HG03571 (cell line): ENCODE data around the gene DBNDD1.

Experiments
- ATAC-seq: cut with Tn5 transposase; IDR thresholded peaks from one replicate; pipeline ENCODE4 v1.9.1; 2021; ENCODE audit not compliant: unreplicated experiment

The DBNDD1 gene

GRCh38 chr16:89965447-89966225, 53.6 kb downstream of the DBNDD1 start:
- ATAC-seq: no peak

- no peak for ATAC-seq
Measured at GRCh38 chr16:89964201-89964600, 55.1 kb downstream of the DBNDD1 start.

GRCh38 chr16:89962754-89963498, 56.3 kb downstream of the DBNDD1 start:
- no peak for ATAC-seq

- no peak for ATAC-seq
Measured at GRCh38 chr16:89961920-89962319, 57.3 kb downstream of the DBNDD1 start.

GRCh38 chr16:89960966-89961365, 58.3 kb downstream of the DBNDD1 start:
- ATAC-seq: no peak

- ATAC-seq: no peak
Measured at GRCh38 chr16:89958596-89958995, 60.7 kb downstream of the DBNDD1 start.

- ATAC-seq: no peak
Measured at GRCh38 chr16:89958068-89958467, 61.2 kb downstream of the DBNDD1 start.

- no peak for ATAC-seq
Measured at GRCh38 chr16:89957216-89957785, 62.0 kb downstream of the DBNDD1 start.

GRCh38 chr16:89956505-89957215, 62.6 kb downstream of the DBNDD1 start:
- ATAC-seq: no peak

- no peak for ATAC-seq
Measured at GRCh38 chr16:89955001-89955685, 64.1 kb downstream of the DBNDD1 start.
